NK-92 treated with Interleukin-12 subunit alpha and Interleukin-12 subunit beta, amount 100 ng/mL, for 24 hours (cell line): ENCODE measurements around the gene MAP4K5.

Experiments
- DNase-seq: peaks from one replicate; lab custom pipeline; 2025; lab: John Stamatoyannopoulos, UW

Gene MAP4K5

DNA sequence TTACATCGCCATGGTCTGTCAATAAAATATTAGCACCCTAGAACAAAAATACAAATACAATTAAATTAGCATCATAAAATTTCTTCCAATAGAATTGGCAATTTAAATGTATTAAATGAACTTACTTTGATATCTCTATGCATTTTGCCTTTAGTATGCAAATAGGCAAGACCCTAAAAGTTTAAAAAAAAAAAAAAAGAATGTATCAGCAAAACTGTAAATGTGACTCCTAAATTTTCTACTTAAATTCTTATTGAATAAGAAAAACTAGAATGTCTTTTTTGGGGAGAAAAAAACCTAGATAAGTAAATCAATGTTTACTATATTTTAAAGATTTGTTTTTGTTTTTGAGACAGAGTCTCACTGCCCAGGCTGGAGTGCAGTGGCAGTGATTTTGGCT is 56.2 kb downstream of the MAP4K5 start:
- DNase-seq: no peak

GRCh38 chr14:50475460-50475859 is 56.9 kb downstream of the MAP4K5 start:
- no peak for DNase-seq

GRCh38 chr14:50471838-50472465 is 60.4 kb downstream of the MAP4K5 start:
- no peak for DNase-seq

DNA sequence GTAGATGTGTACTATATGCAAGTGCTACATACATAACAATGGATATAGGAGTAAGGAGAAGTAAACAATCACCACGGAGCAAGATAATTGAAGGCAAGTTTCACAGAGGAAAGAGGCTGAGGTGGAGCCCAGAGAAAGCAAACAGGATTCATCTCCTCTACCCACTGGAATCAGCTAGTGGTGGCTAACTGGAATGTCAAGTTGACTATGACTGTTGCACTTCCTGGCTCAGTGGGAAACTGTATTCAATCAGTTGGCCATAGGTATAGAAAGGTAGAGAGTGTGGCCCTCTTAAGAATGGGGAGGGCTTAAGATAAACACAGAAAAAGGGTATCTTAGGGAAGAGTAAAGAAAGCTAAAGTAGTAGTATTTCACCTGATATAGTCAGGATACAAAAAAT is 62.4 kb downstream of the MAP4K5 start:
- DNase-seq: no peak

DNA sequence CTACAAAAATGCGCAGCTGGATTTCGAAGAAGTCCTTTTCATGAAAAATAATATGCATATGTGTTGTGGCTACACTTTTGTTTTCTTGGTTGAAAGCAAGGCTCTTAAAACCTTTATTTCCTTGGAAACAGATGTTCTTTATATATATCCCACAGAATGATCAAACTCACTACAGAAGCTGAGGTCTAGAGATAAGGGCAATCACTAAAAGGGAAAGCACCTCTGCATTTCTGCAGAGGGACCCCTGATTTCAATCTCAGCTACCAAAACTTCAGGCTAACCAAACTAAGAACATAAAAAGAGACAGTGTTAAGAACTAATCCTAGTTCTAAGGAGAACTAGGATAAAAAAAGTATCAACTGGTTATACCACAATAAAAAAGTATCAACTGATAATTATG is 70.3 kb downstream of the MAP4K5 start:
- no peak for DNase-seq

GRCh38 chr14:50453869-50454268 is 78.5 kb downstream of the MAP4K5 start:
- no peak for DNase-seq

GRCh38 chr14:50452979-50453705 is 79.2 kb downstream of the MAP4K5 start:
- DNase-seq: no peak

- DNase-seq: no peak
Observed at GRCh38 chr14:50452296-50452695, 80.1 kb downstream of the MAP4K5 start.

GRCh38 chr14:50451854-50452253 is 80.5 kb downstream of the MAP4K5 start:
- no peak for DNase-seq

DNA sequence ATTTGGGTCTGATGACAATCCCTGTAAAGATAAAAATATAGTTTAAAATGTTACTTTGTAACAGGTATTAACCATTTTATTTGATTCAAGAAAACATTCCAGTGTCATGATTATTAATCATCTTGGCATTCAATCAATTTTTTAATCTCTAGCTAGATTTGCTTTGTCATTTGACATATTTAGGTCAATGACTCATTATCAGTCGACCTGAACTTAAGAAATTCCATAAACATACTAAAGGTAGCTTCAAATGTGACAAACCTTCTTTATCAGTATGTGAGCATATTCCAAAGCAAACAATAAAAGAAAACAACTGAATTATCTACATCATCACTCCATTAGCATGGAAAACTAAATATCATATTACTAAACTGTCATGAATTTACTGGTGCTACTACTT is 84.9 kb downstream of the MAP4K5 start:
- no peak for DNase-seq

DNA sequence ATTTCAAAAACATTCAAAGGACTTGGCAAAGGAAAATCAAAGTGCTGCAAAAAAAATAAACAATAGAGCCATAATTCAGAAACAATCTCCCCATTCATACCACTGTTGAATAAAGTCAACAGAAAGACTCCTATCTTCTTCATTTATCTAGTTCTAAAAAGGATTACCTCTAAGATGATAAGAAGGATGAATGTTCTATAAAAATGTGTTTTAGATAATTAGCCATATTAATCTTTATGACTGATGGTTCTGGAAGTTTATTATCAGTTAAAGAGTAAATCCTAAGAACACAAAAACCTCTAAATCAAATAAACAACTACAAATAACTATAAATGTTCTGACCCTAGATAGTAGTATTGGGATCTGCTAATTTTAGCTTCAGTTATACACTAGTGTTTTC is 97.8 kb downstream of the MAP4K5 start:
- DNase-seq: no peak

- DNase-seq: no peak
Observed at GRCh38 chr14:50432131-50432530, 100.2 kb downstream of the MAP4K5 start.

DNA sequence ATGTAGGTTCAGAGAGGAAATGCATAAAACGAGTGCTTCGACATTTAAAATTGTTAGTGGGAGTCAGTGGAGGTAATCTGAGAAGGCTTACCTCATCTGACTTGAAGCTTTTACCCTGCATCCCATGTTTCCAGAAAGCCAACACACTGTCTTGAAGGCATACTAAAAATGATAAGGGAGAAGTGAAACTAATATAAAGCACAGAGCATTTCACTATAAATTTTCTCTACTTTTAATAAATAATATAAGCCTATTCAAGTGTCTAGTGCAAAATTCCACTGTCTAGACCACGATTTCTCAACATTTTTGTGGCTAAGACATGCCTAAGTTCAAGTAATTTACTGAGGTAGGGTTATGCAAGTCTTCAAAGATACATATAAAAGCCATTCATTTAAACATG is 106.6 kb downstream of the MAP4K5 start:
- DNase-seq: no peak

DNA sequence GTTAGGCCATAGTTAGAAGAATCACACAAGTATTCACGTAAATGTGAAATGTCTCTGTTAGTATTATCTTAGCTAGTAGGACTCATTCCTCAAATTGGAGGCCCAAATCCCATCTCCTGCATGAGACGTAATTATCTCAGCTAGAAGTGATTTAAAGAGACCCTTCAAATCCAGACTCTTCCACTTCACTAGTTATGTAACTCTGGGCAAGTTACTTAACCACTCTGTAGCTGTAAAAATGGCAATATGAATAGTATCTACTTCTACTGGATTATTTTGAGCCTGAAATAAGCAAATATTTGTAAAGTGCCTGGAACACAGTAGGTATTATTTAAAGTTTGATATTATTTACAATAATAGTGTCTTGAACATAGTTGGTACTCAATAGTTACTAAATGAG is 107.3 kb downstream of the MAP4K5 start:
- no peak for DNase-seq

DNA sequence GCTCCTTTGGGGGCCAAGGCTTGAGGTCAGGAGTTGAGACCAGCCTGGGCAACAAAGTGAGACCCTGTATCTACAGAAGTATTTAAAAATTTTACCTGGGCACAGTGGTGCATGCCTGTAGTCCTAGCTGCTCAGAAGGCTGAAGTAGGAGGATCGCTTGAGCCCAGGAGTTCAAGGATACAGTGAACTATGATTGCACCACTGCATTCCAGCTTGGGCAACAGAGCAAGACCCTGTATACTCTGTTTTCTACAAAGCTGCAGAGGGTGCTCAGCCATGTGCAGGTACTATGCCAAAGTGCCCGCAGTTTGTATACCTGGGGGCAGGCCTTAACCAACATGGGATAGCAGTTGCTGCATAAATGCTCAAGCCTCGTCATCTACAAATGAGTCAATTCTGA is 108.8 kb downstream of the MAP4K5 start:
- no peak for DNase-seq

GRCh38 chr14:50421499-50421898 is 110.9 kb downstream of the MAP4K5 start:
- no peak for DNase-seq

- DNase-seq: no peak
Observed at GRCh38 chr14:50417853-50418252, 114.5 kb downstream of the MAP4K5 start.

DNA sequence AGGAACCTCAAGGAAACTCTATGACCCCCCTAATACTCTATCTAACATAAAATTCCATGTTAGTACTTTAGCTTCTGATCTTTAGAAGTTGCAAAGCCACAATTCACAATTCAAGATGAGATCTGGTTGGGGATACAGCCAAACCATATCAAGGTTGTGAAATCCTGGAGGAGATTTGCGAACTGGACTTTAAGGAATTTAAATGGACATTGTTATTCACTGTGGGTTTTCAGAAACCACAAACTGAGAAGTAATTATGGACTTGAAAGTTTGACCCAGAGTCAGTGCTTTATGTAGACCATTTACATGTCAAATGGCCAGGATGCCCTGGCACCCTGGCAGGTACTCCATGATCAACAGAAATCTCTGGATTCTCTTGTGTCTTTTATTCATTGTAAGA is 121.4 kb downstream of the MAP4K5 start:
- no peak for DNase-seq

GRCh38 chr14:50410071-50410470 is 122.3 kb downstream of the MAP4K5 start:
- DNase-seq: no peak

DNA sequence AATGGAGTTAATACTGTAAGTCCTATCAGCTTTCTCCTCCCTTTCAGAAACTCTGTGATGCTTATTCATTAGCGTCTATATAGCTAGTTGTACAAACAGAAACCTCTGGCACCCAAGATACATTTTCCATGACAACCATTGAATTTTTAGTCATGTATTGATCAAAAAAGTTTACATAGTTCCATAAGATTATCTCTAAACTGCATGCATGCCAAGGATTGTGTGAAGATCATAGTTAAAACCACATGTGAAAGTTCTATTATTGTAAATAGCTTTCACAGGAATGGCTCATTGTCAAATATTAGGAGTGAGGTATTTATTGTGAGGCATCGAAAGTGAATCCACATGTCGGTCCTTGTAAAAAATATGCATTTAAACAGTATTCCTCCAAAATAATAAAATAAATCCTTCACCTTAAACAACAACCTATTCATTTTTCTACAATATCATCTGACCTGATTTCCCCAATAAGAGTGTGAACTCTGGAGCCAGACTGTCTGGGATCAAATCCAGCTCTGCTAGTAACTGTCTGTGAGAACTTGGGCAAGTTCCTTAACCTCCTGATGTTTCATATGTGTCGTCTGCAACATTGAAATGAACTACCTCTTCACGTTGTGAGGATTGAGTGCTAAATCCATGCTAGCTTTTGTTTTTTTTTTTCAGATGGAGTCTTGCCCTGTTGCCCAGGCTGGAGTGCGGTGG is 125.1 kb downstream of the MAP4K5 start:
- no peak for DNase-seq

DNA sequence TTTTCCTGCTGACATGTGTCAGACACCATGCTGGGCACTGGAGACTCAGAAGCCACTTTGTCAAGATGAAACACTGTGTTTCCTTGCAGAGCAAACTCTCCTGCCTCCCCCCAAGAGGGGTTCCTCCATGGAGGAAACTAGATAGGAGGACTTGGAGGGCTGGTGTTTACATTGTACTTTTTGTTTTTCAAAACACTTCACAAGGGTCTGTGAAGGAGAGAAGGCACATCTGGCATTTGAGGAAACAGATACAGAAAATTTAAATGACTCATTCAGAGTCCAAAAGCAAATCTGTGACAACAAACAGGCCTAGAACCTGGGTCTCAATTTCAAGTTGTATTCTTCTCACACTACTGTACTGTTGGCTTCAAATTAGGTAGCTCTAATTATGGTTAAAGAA is 128.9 kb downstream of the MAP4K5 start:
- DNase-seq: no peak

- no peak for DNase-seq
Observed at GRCh38 chr14:50402965-50403364, 129.4 kb downstream of the MAP4K5 start.

DNA sequence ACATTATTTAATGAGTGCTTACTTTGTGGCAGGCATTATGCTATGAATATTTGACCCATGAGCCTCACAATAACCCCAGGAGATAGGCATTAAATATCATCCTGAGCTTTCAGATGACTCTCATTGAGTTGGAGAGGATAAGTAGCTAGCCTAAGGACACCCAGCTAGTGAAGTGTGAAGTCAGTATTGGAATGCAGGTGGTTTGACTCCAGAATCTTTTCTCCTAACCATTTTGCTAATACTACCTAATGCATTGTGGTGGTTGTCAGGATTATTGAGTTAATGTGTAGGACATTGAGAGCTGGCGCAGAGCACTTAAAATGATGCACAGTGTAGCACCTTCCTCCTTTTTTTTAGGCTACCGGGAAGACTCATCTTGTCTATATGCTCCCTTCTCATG is 131.9 kb downstream of the MAP4K5 start:
- no peak for DNase-seq
